Common myeloid progenitor, CD34-positive (primary cell): ENCODE results near the gene FCHO2.

Experiments
- CTCF ChIA-PET: fragments of 350-600 bp; sonication (Branson Sonifier 250); formaldehyde crosslinking; loops from one replicate; lab custom pipeline; 2021; ENCODE audit warnings: antibody characterized with exemption; lab: Charles Lee
- POLR2A ChIA-PET: fragments of 350-600 bp; sonication (Branson Sonifier 250); formaldehyde crosslinking; loops from one replicate; lab custom pipeline; 2021; ENCODE audit warnings: antibody characterized with exemption; lab: Charles Lee
- DNase-seq, 3 donors: peaks; one replicate each; pipeline versions ENCODE4 v3.0.0 to v3.0.0-alpha.2; 2013
- H3K27ac ChIP-seq, 2 experiments: 1 replicate in 1 of 2; 2 replicates in 1 of 2; pipeline ENCODE4 v1.7.0; 2013; ENCODE audit warnings: inconsistent platforms in 2 of 2, low read length in 2 of 2, mild to moderate bottlenecking in 2 of 2, low read depth in 1 of 2, moderate library complexity in 1 of 2; ENCODE audit not compliant: severe bottlenecking in 2 of 2, insufficient read depth in 1 of 2, poor library complexity in 1 of 2
- H3K27me3 ChIP-seq, 5 experiments: replicated peaks in 2 of 5; 1 replicate in 3 of 5; 2 replicates in 2 of 5; pipeline versions ENCODE4 v1.6.1 to v1.7.0; 2013; ENCODE audit warnings: low read length in 4 of 5, mild to moderate bottlenecking in 2 of 5, moderate library complexity in 2 of 5, inconsistent platforms in 1 of 5; ENCODE audit not compliant: insufficient read depth in 5 of 5, control insufficient read depth in 4 of 5
- H3K36me3 ChIP-seq, 4 experiments: 1 replicate in 2 of 4; 2 replicates in 2 of 4; pipeline versions ENCODE4 v1.6.1 to v1.7.0; 2013; ENCODE audit warnings: low read length in 3 of 4, control low read depth in 1 of 4, mild to moderate bottlenecking in 1 of 4; ENCODE audit not compliant: control insufficient read depth in 4 of 4, insufficient read depth in 4 of 4
- H3K4me1 ChIP-seq, 4 experiments: 1 replicate in 3 of 4; 2 replicates in 1 of 4; pipeline versions ENCODE4 v1.6.1 to v1.7.1; 2013; ENCODE audit warnings: low read length in 3 of 4, mild to moderate bottlenecking in 3 of 4, control low read depth in 1 of 4, inconsistent platforms in 1 of 4, moderate library complexity in 1 of 4; ENCODE audit not compliant: control insufficient read depth in 4 of 4, insufficient read depth in 4 of 4; ENCODE audit errors: control extremely low read depth in 1 of 4
- H3K4me3 ChIP-seq, 7 experiments: 1 replicate in 4 of 7; 2 replicates in 3 of 7; pipeline versions ENCODE4 v1.5.1 to v1.7.0; 2013; ENCODE audit warnings: mild to moderate bottlenecking in 7 of 7, low read length in 6 of 7, moderate library complexity in 6 of 7, inconsistent platforms in 2 of 7, low read depth in 2 of 7, control low read depth in 1 of 7; ENCODE audit not compliant: insufficient read depth in 4 of 7, control insufficient read depth in 1 of 7; ENCODE audit errors: extremely low read depth in 1 of 7
- H3K9me3 ChIP-seq, 5 experiments: 1 replicate in 4 of 5; 2 replicates in 1 of 5; pipeline versions ENCODE4 v1.6.1 to v1.7.1; 2013; ENCODE audit warnings: low read length in 4 of 5, mild to moderate bottlenecking in 2 of 5, inconsistent platforms in 1 of 5, low read depth in 1 of 5, moderate library complexity in 1 of 5; ENCODE audit not compliant: control insufficient read depth in 4 of 5, insufficient read depth in 2 of 5; ENCODE audit errors: control extremely low read depth in 1 of 5
- WGBS: methylation state at CpG from one replicate; pipeline ENCODE4 v1.1.5; 2013; ENCODE audit not compliant: insufficient coverage; 5-methylcytosine and 5-hydroxymethylcytosine counted together

FCHO2 gene

GRCh38 chr5:73115399-73116051 is 159.7 kb downstream of the FCHO2 start:
- POLR2A ChIA-PET: interaction anchor here (0.7 kb wide), 1 partner anchor 302 kb away, joined by 3 read pairs; no protein-coding TSS in a partner anchor
- CTCF ChIA-PET: interaction anchor here (1.2 to 1.6 kb wide), 3 partner anchors 12 to 27 kb away, joined by 4 read pairs; no protein-coding TSS in a partner anchor
- peaks cover 0 to 8% (median 0%) of the 10 kb centered on the region in 5 experiments for H3K9me3 ChIP-seq
- 69% methylated on average over 3 of the region's 4 CpGs for WGBS
- H3K36me3 ChIP-seq: no peaks in the 10 kb centered on the region
- no peak overlapping the region for H3K4me3 ChIP-seq
- DNase-seq: no peak
- H3K4me1 ChIP-seq: peaks cover 0 to 11% (median 9%) of the 10 kb centered on the region in 4 experiments
- H3K27ac ChIP-seq: no peak overlapping the region
- peaks cover 7 to 80% (median 44%) of the 10 kb centered on the region in 5 experiments for H3K27me3 ChIP-seq

- Histone ChIP-seq H3K27me3 (peaks cover 14 to 90% (median 46%) of the 10 kb centered on the region in 5 experiments), H3K36me3 (no peaks in the 10 kb centered on the region), H3K4me1 (peaks cover 0 to 16% (median 14%) of the 10 kb centered on the region in 4 experiments), H3K9me3 (peaks cover 0 to 8% (median 0%) of the 10 kb centered on the region in 5 experiments), H3K4me3 (no peak overlapping the region), H3K27ac (no peak overlapping the region)
- 84% methylated on average over 2 of the region's 2 CpGs for WGBS
- POLR2A ChIA-PET: no interaction called here
- CTCF ChIA-PET: interaction anchor here (1.2 to 1.6 kb wide), 2 partner anchors 11 to 28 kb away, joined by 4 read pairs; no protein-coding TSS in a partner anchor
- DNase-seq: no peak
Measured at GRCh38 chr5:73116506-73116905, 160.7 kb downstream of the FCHO2 start.

- H3K27me3 ChIP-seq: peaks cover 17 to 95% (median 47%) of the 10 kb centered on the region in 5 experiments
- H3K4me3 ChIP-seq: no peak overlapping the region
- H3K4me1 ChIP-seq: peaks cover 0 to 16% (median 14%) of the 10 kb centered on the region in 4 experiments
- ChIA-PET POLR2A (no interaction called here), CTCF (interaction anchor here (1.6 kb wide), 1 partner anchor 29 kb away, joined by 4 read pairs; no protein-coding TSS in a partner anchor)
- WGBS: 83% methylated on average over 1 of the region's 3 CpGs
- peak in 1 of 3 donors; percentile 8 for DNase-seq
- H3K9me3 ChIP-seq: peaks cover 0 to 8% (median 0%) of the 10 kb centered on the region in 5 experiments
- H3K27ac ChIP-seq: no peak overlapping the region
- H3K36me3 ChIP-seq: no peaks in the 10 kb centered on the region
Measured at GRCh38 chr5:73117088-73117740, 161.4 kb downstream of the FCHO2 start.

DNA sequence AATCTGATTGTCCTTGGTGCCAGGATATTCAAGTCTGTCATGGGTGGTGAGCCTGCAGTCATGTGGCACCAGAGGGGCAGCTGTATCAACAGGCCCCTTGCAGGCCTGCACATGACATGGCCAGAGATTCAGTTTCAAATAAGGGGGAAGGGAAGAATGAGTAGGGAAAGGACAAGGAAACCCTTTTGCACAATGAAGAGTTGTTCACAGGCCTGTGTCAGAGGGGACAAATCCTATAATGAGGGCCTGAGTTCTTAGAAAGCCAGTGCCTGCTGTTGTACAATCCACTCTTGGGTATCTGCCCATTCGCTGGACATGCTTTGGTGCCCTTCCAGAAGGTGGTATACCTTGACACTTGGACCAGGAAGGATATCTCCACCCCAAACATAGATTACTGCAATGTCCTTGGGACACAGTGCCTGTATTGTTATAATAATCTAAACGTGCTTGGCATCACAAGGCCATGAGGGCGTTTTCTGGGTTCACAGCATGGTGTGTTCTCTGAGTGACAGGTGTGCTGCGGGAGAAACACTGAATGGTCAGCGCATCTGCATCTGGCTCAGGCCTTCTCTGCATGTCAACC is 162.6 kb downstream of the FCHO2 start:
- CTCF ChIA-PET: no interaction called here

DNA sequence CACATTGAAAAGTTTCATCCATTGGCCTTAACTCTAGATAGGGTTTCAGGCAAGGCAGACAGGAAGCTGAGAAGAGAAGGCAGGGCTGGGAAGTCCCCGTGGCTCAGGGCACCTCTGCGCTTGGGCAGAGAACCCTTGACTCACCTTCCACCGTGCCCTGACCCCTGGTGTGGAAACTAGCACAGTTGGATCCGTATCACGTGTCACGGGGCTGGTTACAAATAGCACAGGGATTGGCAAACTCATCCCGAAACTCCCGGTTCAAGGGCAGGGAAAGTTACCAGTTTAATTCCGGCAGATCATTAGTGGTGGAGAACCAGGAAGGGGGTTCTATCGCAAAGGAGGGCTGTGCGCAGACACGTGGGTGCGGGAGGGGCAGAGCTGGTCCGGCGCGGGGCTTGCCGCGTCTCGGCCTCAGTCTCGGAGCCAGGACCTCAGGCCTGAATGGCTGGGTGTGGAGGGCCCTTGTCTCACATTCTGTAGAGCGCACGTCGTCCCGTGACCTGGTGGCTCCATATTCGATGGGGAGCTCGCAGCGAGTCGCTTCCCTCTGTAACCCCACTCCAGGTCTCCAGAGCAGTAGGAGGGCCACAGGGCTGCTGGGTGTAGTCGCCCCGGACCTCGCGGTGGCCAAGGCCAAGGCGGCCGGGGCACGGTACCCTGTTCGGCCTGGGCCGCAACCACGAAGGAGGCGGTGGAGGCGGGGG is 163.8 kb downstream of the FCHO2 start:
- DNase-seq: peak in 2 of 3 donors; percentile 12 to 22
- H3K27ac ChIP-seq: no peak overlapping the region

More for the DNA sequence above, 162.6 kb downstream of the FCHO2 start:
- no peak overlapping the region for H3K27ac ChIP-seq
- DNase-seq: no peak
- no peaks in the 10 kb centered on the region for H3K36me3 ChIP-seq
- peaks cover 0 to 16% (median 14%) of the 10 kb centered on the region in 4 experiments for H3K4me1 ChIP-seq
- POLR2A ChIA-PET: no interaction called here
- peaks cover 18 to 95% (median 52%) of the 10 kb centered on the region in 5 experiments for H3K27me3 ChIP-seq
- 92% methylated on average over 5 of the region's 5 CpGs for WGBS
- peaks cover 0 to 8% (median 0%) of the 10 kb centered on the region in 5 experiments for H3K9me3 ChIP-seq
- no peak overlapping the region for H3K4me3 ChIP-seq

GRCh38 chr5:73120222-73121118 is 164.6 kb downstream of the FCHO2 start, which contains the start of gene TMEM171:
TMEM171 (plus strand) TSS chr5:73120575; CDS start chr5:73123374, 2,799 bp downstream.
- WGBS: under 1% methylated on average over 91 of the region's 94 CpGs
- Histone ChIP-seq H3K4me1 (peaks cover 0 to 16% (median 14%) of the 10 kb centered on the region in 4 experiments), H3K36me3 (no peaks in the 10 kb centered on the region), H3K9me3 (peaks cover 0 to 8% (median 0%) of the 10 kb centered on the region in 5 experiments), H3K4me3 (peak within 1 kb of the TSS; percentile 27 to 67 (median 54)), H3K27ac (no peak within 1 kb of the TSS), H3K27me3 (peaks cover 24 to 100% (median 52%) of the 10 kb centered on the region in 5 experiments)
- CTCF ChIA-PET: no interaction called here
- POLR2A ChIA-PET: no interaction called here
- peak in 2 of 3 donors; percentile 47 to 56 for DNase-seq

More for the DNA sequence above, 163.8 kb downstream of the FCHO2 start:
- Histone ChIP-seq H3K4me3 (peak overlapping the region in 4 of 7 experiments; percentile 48 to 67 (median 59)), H3K4me1 (peaks cover 0 to 16% (median 14%) of the 10 kb centered on the region in 4 experiments), H3K9me3 (peaks cover 0 to 8% (median 0%) of the 10 kb centered on the region in 5 experiments), H3K36me3 (no peaks in the 10 kb centered on the region), H3K27me3 (peaks cover 21 to 100% (median 54%) of the 10 kb centered on the region in 5 experiments)
- CTCF ChIA-PET: no interaction called here
- 15% methylated on average over 29 of the region's 40 CpGs for WGBS
- POLR2A ChIA-PET: no interaction called here
